PC-9 (cell line): ENCODE data around the gene CYS1. TPM values are rescaled to one million over a fixed set of nuclear protein-coding genes. Genes with fewer than 3 reads are reported as not detected.

Source experiments
- BruUV-seq: library from RNA; stranded (reverse); fragments of 400-500 nt; replicated peaks from 2 replicates; lab custom pipeline; 2021; lab: Mats Ljungman, UMichigan
- CTCF ChIA-PET: fragments of 300-600 bp; sonication (Branson Sonifier 250); formaldehyde crosslinking; loops from one replicate; lab custom pipeline; 2022; ENCODE audit warnings: antibody characterized with exemption; lab: Charles Lee
- POLR2A ChIA-PET: fragments of 300-600 bp; sonication (Branson Sonifier 250); formaldehyde crosslinking; loops from one replicate; lab custom pipeline; 2022; ENCODE audit warnings: antibody characterized with exemption; ENCODE audit not compliant: unreplicated experiment; lab: Charles Lee
- DNase-seq, 2 experiments: peaks; one replicate each; pipeline versions ENCODE4 v3.0.0 to v3.0.0-alpha.2; 2015 to 2022; ENCODE audit warnings: mixed read lengths in 1 of 2
- H2AFZ ChIP-seq: fragments of 200-600 bp; sonication (generic); 2 replicates; pipeline ENCODE4 v1.8.1; 2017; ENCODE audit warnings: antibody characterized with exemption
- H3F3A ChIP-seq: fragments of 200-600 bp; sonication (generic); 2 replicates; pipeline ENCODE4 v1.8.1; 2017; ENCODE audit warnings: antibody characterized with exemption, mild to moderate bottlenecking, low read depth; ENCODE audit not compliant: insufficient read depth
- H3K27ac ChIP-seq: fragments of 200-600 bp; sonication (generic); 2 replicates; pipeline ENCODE4 v1.6.1; 2016; ENCODE audit warnings: mixed run types
- H3K27me3 ChIP-seq: fragments of 200-600 bp; sonication (generic); 2 replicates; pipeline ENCODE4 v1.6.1; 2016; ENCODE audit warnings: low read depth, mixed run types; ENCODE audit not compliant: insufficient read depth
- H3K36me3 ChIP-seq: fragments of 200-600 bp; sonication (generic); 2 replicates; pipeline ENCODE4 v1.6.1; 2016; ENCODE audit warnings: low read depth, mixed run types
- H3K4me1 ChIP-seq: fragments of 200-600 bp; sonication (generic); replicated peaks from 2 replicates; pipeline ENCODE4 v1.6.1; 2016; ENCODE audit warnings: mixed run types; ENCODE audit not compliant: insufficient read depth
- H3K4me2 ChIP-seq: fragments of 200-600 bp; sonication (generic); 2 replicates; pipeline ENCODE4 v1.6.1; 2017; ENCODE audit warnings: mixed run types
- H3K4me3 ChIP-seq: fragments of 200-600 bp; sonication (generic); 2 replicates; pipeline ENCODE4 v1.6.1; 2016; ENCODE audit warnings: mixed run types
- H3K79me2 ChIP-seq: fragments of 200-600 bp; sonication (generic); 2 replicates; pipeline ENCODE4 v1.6.1; 2017; ENCODE audit warnings: low read depth, mixed run types
- H3K9me2 ChIP-seq: fragments of 200-600 bp; sonication (generic); 2 replicates; pipeline ENCODE4 v1.8.1; 2017; ENCODE audit warnings: mild to moderate bottlenecking; ENCODE audit not compliant: insufficient read depth
- H3K9me3 ChIP-seq: fragments of 200-600 bp; sonication (generic); 2 replicates; pipeline ENCODE4 v1.8.1; 2016; ENCODE audit warnings: low read depth; ENCODE audit not compliant: insufficient read depth
- H4K20me1 ChIP-seq: fragments of 200-600 bp; sonication (generic); 2 replicates; pipeline ENCODE4 v1.8.1; 2017; ENCODE audit not compliant: insufficient read depth
- EZH2 ChIP-seq: fragments of 200-600 bp; sonication (generic); IDR thresholded peaks from 2 replicates; pipeline ENCODE4 v1.8.0; 2017; ENCODE audit warnings: antibody characterized with exemption, low read depth
- intact Hi-C: fragments of 100-400 bp; cut with micrococcal nuclease; formaldehyde crosslinking; loops from one replicate; pipeline ENCODE4 v1.10.0; 2022; ENCODE audit not compliant: unreplicated experiment
- total RNA-seq: library from RNA; stranded (reverse); gene quantifications from 2 replicates; pipeline ENCODE4 v1.2.3, GENCODE V29; 2021
- TF ChIP-seq, protein P1 (sequence below): fragments of 200-600 bp; sonication (generic); conservative IDR thresholded peaks from 2 replicates; pipeline ENCODE4 v1.6.1; 2017; ENCODE audit warnings: mixed run types, antibody characterized with exemption, mild to moderate bottlenecking, moderate library complexity

CYS1 gene
- total RNA-seq, 1 experiment from 2014 or later, result 0.61 TPM

DNA sequence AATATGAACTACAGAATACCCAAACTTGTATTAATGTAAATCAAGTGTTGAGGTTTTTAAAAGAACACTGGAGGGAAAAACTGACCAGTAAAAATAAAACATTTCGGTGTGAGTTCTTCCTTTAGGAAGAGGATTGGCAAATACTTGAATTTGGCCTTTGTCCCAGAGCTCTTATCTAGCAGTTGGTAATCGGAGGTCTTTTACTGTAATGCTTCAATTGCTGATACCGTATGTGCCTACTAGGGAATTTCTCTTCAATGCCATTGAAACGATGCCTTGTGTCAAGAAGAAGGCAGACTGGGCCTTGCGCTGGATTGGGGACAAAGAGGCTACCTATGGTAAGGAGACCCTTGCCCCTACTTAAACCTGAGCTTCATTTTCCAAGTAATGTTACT, 46.4 kb upstream of the CYS1 start:
- DNase-seq, result no peak
- Histone ChIP-seq H3K9me3 (no peaks in the 10 kb centered on the region), H4K20me1 (0 out of 2 replicates have a peak, but pooled peaks cover 9% of the 10 kb centered on the region), H3F3A (peaks cover 68% of the 10 kb centered on the region), H3K27ac (no peak overlapping the region), H3K4me3 (no peak overlapping the region), H3K4me1 (peaks cover 19% of the 10 kb centered on the region), H3K4me2 (no peak overlapping the region), H3K9me2 (no peaks in the 10 kb centered on the region), H3K27me3 (no peaks in the 10 kb centered on the region), H3K36me3 (peaks cover 43% of the 10 kb centered on the region), H3K79me2 (peaks cover 54% of the 10 kb centered on the region), H2AFZ (no peak overlapping the region)
- POLR2A ChIA-PET, result no interaction called here
- BruUV-seq, result no TSS peak
- TF ChIP-seq EZH2, result no peak
- TF ChIP-seq, protein P1, sequence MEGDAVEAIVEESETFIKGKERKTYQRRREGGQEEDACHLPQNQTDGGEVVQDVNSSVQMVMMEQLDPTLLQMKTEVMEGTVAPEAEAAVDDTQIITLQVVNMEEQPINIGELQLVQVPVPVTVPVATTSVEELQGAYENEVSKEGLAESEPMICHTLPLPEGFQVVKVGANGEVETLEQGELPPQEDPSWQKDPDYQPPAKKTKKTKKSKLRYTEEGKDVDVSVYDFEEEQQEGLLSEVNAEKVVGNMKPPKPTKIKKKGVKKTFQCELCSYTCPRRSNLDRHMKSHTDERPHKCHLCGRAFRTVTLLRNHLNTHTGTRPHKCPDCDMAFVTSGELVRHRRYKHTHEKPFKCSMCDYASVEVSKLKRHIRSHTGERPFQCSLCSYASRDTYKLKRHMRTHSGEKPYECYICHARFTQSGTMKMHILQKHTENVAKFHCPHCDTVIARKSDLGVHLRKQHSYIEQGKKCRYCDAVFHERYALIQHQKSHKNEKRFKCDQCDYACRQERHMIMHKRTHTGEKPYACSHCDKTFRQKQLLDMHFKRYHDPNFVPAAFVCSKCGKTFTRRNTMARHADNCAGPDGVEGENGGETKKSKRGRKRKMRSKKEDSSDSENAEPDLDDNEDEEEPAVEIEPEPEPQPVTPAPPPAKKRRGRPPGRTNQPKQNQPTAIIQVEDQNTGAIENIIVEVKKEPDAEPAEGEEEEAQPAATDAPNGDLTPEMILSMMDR, result no peak
- CTCF ChIA-PET, result interaction anchor here (0.8 to 3.1 kb wide), 2 partner anchors 9 to 308 kb away, joined by 3 to 22 read pairs; no protein-coding TSS in a partner anchor
- intact Hi-C loops, result no loop called here

DNA sequence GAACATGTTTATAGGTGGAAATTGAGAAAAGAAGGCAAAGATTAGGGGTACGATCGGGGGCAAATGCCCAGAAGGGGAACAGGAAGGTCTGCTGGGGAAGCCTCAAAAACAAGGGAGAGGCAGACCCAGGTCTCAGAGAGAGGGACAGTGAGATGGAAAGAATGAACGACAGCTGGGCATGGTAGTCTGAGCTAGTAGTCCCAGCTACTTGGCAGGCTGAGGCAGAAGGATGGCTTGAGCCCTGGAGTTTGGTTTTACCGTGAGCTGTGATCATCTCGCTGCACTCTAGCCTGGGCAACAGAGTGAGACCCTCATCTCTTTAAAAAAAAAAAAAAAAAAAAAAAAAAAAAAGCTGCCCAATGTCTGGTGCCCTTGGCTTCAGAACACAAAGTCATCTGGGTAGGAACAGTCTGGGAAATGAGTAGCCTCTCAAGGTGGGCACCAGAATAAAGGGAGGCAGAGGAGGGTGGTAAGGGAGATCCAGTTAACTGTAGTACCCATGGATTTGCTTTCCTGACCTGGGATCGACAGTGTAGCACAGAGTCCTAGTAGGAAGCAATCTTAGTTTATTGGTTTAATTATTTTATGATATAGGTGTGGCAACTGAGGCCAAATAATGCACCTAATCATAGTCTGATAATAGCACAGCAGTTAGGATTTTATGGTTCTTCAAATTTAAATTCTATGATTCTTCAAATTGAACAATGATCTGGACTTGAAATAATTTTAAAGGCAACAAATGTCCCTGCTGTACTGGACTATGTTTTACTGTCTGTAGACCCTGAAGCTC, 45.8 kb upstream of the CYS1 start:
- H3K4me2 ChIP-seq, result no peak overlapping the region
- intact Hi-C loops, result loop anchor here (2.0 kb wide), 1 partner anchor 535 kb away; no protein-coding TSS in a partner anchor
- no TSS peak for BruUV-seq

DNA sequence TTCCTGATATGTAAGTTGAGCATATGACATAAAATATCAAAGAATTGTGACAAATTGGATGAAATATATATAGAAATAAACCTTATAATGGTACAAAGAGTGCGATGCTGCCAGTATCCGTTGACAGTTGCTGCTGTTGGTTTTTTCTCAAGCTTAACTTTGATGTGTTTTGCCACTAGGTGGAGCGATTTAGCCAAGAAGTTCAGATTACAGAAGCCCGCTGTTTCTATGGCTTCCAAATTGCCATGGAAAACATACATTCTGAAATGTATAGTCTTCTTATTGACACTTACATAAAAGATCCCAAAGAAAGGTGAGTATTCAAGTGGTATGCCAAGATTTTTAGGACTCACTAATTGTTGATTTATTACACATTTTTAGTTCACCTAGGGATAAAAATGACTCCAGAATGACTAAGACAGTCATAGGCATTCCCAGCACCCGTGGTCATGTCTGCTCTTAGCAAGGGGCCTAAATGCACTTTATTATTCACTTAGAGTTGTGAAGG, 44.4 kb upstream of the CYS1 start:
- CTCF ChIA-PET, result interaction anchor here (0.9 to 3.1 kb wide), 5 partner anchors 52 to 310 kb away, joined by 3 to 22 read pairs (median 3); no protein-coding TSS in a partner anchor
- 0 out of 2 replicates have a peak, but pooled peaks cover 9% of the 10 kb centered on the region for H4K20me1 ChIP-seq
- no peaks in the 10 kb centered on the region for H3K9me2 ChIP-seq
- H3K4me1 ChIP-seq, result peaks cover 28% of the 10 kb centered on the region
- peak overlapping the region; percentile 88; the same call in 1 of the 2 replicates for H3K4me3 ChIP-seq
- H3K9me3 ChIP-seq, result no peaks in the 10 kb centered on the region
- intact Hi-C loops, result loop anchor here (1.0 to 5.0 kb wide), 4 partner anchors 284 to 536 kb away; no protein-coding TSS in a partner anchor
- H3F3A ChIP-seq, result peaks cover 74% of the 10 kb centered on the region
- H3K79me2 ChIP-seq, result peaks cover 65% of the 10 kb centered on the region
- POLR2A ChIA-PET, result interaction anchor here (0.5 kb wide), 1 partner anchor 143 kb away, joined by 11 read pairs; no protein-coding TSS in a partner anchor
- peak; percentile 36 to 69 for DNase-seq
- H2AFZ ChIP-seq, result no peak overlapping the region
- H3K27ac ChIP-seq, result 0 out of 2 replicates have a peak overlapping the region, but pooled peaks have one; percentile 16
- H3K27me3 ChIP-seq, result no peaks in the 10 kb centered on the region
- TF ChIP-seq EZH2, result no peak
- TF ChIP-seq, protein P1, result peak; percentile 92
- BruUV-seq, result no TSS peak
- H3K36me3 ChIP-seq, result peaks cover 32% of the 10 kb centered on the region
- peak overlapping the region; percentile 92 for H3K4me2 ChIP-seq

More for the DNA sequence above, 45.8 kb upstream of the CYS1 start:
- H3F3A ChIP-seq, result peaks cover 68% of the 10 kb centered on the region
- H3K4me3 ChIP-seq, result no peak overlapping the region
- POLR2A ChIA-PET, result interaction anchor here (0.6 kb wide), 1 partner anchor 103 kb away, joined by 3 read pairs; no protein-coding TSS in a partner anchor
- CTCF ChIA-PET, result interaction anchor here (0.6 to 3.1 kb wide), 4 partner anchors 10 to 309 kb away, joined by 3 to 22 read pairs (median 19); no protein-coding TSS in a partner anchor
- H3K36me3 ChIP-seq, result peaks cover 37% of the 10 kb centered on the region
- peaks cover 23% of the 10 kb centered on the region for H3K4me1 ChIP-seq
- no peak for TF ChIP-seq EZH2
- TF ChIP-seq, protein P1, result no peak
- no peak for DNase-seq
- no peaks in the 10 kb centered on the region for H3K9me2 ChIP-seq
- no peaks in the 10 kb centered on the region for H3K27me3 ChIP-seq
- 0 out of 2 replicates have a peak, but pooled peaks cover 9% of the 10 kb centered on the region for H4K20me1 ChIP-seq
- no peaks in the 10 kb centered on the region for H3K9me3 ChIP-seq
- no peak overlapping the region for H2AFZ ChIP-seq
- H3K79me2 ChIP-seq, result peaks cover 60% of the 10 kb centered on the region
- H3K27ac ChIP-seq, result no peak overlapping the region
